Measurements from ENCODE around the gene PPM1E.

PPM1E gene

DNA sequence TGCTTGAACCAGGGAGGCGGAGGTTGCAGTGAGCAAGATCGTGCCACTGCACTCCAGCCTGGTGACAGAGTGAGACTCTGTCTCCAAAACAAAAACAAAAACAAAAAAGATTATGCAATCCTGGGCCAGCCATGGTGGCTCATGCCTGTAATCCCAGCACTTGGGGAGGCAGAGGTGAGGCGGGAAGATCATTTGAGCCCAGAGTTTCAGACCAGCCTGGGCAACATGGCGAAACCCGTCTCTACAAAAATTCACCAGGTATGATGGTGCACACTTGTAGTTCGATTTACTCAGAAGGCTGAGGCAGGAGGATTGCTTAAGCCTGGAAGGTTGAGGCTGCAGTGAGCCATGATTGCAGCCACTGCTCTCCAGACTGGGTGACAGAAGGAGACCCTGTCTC lies 109.6 kb downstream of the PPM1E start:
- no peak for DNase-seq (ENCODE audit: low spot score)
- TF ChIP-seq, protein P1, sequence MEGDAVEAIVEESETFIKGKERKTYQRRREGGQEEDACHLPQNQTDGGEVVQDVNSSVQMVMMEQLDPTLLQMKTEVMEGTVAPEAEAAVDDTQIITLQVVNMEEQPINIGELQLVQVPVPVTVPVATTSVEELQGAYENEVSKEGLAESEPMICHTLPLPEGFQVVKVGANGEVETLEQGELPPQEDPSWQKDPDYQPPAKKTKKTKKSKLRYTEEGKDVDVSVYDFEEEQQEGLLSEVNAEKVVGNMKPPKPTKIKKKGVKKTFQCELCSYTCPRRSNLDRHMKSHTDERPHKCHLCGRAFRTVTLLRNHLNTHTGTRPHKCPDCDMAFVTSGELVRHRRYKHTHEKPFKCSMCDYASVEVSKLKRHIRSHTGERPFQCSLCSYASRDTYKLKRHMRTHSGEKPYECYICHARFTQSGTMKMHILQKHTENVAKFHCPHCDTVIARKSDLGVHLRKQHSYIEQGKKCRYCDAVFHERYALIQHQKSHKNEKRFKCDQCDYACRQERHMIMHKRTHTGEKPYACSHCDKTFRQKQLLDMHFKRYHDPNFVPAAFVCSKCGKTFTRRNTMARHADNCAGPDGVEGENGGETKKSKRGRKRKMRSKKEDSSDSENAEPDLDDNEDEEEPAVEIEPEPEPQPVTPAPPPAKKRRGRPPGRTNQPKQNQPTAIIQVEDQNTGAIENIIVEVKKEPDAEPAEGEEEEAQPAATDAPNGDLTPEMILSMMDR (IDR thresholded peaks at IDR 0.05; ENCODE audit: borderline replicate concordance, control extremely low read depth, extremely low read depth, insufficient read depth, missing control alignments) = no peak
- in situ Hi-C loops (cut with MboI; ENCODE audit: low sequenced_read_pairs, unreplicated experiment) = no loop called here

DNA sequence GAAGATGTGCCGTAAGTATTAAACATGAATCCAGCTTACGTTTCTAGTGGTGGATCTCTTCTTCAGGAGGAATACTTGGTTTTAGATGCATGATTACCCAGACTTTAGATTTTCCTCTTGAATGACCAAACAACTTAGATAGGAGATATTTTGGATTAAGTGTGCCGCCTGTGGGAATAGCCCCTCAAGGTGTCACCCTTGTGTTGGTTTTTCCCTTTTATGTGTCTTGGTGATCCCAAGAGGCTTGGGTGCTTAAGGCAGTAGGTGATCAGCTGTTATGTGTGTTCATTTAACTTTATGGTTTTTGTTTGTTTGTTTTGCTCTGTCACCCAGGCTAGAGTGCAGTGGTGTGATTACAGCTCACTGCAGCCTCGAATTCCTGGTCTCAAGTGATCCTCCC lies 115.1 kb downstream of the PPM1E start:
- TF ChIP-seq, protein P1 (IDR thresholded peaks at IDR 0.05; ENCODE audit: borderline replicate concordance, control extremely low read depth, extremely low read depth, insufficient read depth, missing control alignments) = no peak
- in situ Hi-C loops (cut with MboI; ENCODE audit: low sequenced_read_pairs, unreplicated experiment) = no loop called here
- no peak for DNase-seq (ENCODE audit: low spot score)

DNA sequence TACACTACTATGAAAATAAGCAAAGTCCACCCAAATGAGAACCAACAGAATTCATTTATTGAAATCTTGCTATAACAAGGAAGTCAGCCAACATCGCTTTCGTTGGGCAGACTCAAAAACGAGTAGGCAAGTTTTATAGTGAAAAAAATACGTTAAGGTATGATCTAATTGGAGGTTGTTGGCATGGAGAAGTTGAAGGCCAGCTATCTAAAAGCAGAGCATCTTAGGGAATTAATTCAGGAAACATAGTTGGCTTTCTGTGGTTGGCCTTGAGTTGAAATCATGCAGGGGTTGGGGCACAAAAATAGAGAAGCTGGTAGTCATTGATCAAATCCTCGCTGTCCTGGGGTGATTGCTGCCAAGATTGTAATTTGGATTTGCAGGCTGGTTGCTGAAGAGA lies 118.3 kb downstream of the PPM1E start:
- TF ChIP-seq, protein P1 (IDR thresholded peaks at IDR 0.05; ENCODE audit: borderline replicate concordance, control extremely low read depth, extremely low read depth, insufficient read depth, missing control alignments) = no peak
- in situ Hi-C loops (cut with MboI; ENCODE audit: low sequenced_read_pairs, unreplicated experiment) = no loop called here
- DNase-seq (ENCODE audit: low spot score) = no peak

DNA sequence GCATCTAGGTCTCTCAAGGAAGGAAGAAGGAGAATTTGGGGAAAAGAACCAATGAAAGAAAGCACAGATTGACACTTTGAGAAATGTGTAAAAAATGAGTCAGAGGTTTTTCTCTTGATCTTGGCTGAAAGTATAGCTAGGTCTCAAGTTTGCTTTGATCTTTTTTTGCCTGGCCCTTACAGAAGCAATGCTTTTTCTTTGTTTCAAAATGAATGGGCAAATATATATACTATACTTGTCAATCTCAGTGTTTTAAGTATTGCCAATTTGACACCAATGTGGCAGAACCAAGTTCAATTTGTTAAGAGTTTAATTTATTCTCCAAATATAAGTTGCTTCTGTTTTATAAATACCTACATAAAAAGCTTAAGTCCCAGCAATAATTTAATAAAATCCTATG lies 119.6 kb downstream of the PPM1E start:
- TF ChIP-seq, protein P1 (IDR thresholded peaks at IDR 0.05; ENCODE audit: borderline replicate concordance, control extremely low read depth, extremely low read depth, insufficient read depth, missing control alignments) = no peak
- in situ Hi-C loops (cut with MboI; ENCODE audit: low sequenced_read_pairs, unreplicated experiment) = no loop called here
- peak; percentile 49 for DNase-seq (ENCODE audit: low spot score)

DNA sequence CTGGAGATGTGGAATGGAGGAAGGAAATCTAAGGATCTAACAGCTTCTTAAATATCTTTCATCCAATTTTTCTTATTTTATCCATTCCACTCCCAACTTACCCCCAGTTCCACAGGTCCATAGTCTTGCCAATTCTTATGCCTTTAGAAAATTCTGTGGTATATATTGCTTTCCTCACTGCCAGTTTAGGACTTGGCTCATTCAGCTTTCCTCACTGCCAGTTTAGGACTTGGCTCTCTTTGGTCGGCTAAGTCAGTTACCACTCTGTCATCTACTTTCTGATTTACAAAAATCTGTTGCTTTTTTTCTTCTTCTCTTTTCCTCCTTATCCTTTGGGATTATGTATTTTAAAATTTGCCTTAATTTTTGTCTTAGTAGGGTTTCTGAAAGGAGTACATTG lies 128.5 kb downstream of the PPM1E start:
- in situ Hi-C loops (cut with MboI; ENCODE audit: low sequenced_read_pairs, unreplicated experiment) = no loop called here
- TF ChIP-seq, protein P1 (IDR thresholded peaks at IDR 0.05; ENCODE audit: borderline replicate concordance, control extremely low read depth, extremely low read depth, insufficient read depth, missing control alignments) = no peak
- no peak for DNase-seq (ENCODE audit: low spot score)

DNA sequence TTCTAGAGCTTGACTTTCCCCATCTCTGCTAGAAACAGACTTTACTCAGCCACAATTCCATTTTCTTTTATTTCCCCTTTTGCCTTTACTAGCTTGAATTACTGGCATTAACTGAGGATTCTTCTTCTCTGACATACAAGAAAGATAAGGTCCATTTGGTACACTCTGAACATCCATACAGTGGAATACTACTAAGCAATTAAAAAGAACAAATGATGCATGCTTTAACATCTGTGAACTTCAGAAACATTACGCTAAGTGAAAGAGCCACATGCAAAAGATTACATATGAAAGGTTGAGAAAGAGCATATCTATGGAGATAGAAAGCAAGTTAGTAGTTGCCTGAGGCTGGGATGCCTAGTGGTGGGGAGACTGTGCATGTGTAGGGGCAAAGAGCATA lies 130.9 kb downstream of the PPM1E start:
- TF ChIP-seq, protein P1 (IDR thresholded peaks at IDR 0.05; ENCODE audit: borderline replicate concordance, control extremely low read depth, extremely low read depth, insufficient read depth, missing control alignments) = no peak
- in situ Hi-C loops (cut with MboI; ENCODE audit: low sequenced_read_pairs, unreplicated experiment) = no loop called here
- no peak for DNase-seq (ENCODE audit: low spot score)

DNA sequence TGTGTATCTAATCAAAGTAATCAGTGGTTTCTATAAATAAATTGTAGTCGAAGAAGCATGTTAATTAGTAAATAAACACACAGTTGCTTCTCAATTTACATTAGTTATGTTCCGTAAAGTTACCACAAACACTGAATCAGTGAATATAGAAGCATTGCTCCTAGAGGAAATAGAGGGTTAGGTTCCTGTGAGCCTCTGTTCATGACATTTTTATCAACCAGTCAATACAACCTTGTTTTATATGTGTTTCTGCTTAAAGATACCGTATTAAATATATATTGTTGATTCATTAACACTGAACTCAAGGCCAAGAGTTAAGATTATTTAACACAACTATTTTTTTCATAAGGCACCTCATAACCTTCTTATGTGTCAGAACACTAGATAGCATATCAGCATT lies 134.3 kb downstream of the PPM1E start:
- no peak for DNase-seq (ENCODE audit: low spot score)
- TF ChIP-seq, protein P1 (IDR thresholded peaks at IDR 0.05; ENCODE audit: borderline replicate concordance, control extremely low read depth, extremely low read depth, insufficient read depth, missing control alignments) = no peak
- in situ Hi-C loops (cut with MboI; ENCODE audit: low sequenced_read_pairs, unreplicated experiment) = no loop called here
